Retina (tissue), 1 donor: ENCODE results near the gene MIA2.
"Not testable (repeated sequence)": the region's sequence is repeated elsewhere in the genome, so short reads cannot be mapped to it uniquely, and the experiment has no call there.

Source experiments
- DNase-seq: peaks from one replicate; pipeline ENCODE4 v3.0.0-alpha.2; 2016

Gene MIA2

DNA sequence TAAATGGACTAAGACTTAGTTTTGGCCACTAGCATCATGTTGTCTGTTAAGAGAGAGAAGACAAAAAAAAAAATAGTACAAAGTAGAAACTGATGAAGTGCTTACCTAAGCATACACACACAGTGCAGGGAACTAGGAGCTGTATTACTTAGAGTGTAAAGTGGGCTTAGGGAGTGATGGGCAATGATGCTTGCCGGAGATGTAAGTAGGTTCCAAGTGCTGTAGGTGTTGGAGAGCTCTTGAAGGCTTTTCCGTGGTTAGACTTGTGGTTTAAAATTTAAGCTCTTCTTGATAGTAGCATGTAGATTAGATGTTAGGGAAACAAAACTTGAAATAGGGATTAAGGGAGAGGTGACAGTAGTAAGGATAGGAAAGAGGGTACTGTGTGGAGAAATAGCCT lies 34.7 kb downstream of the MIA2 start:
- DNase-seq: no peak

DNA sequence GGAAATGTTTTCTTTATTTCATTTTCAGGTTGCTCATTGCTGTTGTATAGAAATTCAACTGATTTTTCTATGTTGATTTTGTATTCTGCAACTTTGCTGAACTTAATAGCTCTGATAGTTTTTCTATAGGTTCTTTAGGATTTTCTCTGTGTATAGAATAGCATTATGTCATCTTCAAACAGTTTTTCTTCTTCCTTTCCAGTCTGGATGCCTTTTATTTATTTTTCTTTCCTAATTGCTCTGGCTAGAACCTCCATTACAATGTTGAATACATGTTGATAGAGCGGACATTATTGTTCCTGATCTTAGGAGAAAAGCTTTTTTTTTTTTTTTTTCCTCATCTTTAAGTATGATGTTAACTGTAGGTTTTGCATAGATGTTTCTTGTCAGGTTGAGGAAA lies 39.2 kb downstream of the MIA2 start:
- no peak for DNase-seq

DNA sequence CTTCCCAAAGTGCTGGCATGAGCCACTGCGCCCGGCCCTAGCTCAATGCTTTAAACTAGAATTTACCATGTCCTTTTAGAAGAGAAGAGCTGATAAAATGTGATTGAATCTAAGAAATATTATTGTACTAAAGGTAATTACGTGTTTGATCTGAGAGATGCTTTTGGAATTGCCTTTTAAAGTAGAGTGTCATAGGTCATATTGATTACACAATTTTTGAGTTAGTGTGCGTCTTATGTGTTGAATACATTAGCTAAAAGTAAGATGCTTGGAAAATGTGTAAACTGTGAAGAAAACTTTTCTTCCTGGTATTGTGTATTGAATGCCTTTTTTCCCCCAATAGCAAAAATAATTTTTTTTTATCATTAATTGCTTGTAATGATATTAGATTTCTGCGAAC lies 41.7 kb downstream of the MIA2 start:
- DNase-seq: no peak

DNA sequence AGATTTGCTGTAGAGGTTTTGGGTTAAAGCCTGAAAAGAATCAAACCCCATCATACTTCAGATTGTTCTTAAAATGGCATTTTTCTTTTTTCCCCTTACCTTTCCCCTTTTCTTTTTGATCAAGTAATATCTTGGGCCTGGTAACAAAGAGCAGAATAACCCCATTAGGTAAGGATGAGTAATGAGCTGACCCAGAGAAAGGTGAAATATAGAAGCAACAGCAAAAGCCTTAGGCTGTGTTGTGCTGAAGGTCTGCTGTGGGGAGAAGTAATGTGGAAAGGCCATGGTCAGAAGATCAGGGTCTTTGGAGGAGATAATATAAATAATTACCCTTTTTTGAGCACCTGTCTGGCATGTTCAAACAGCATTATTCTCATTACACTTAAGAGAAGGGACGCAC lies 42.3 kb downstream of the MIA2 start:
- DNase-seq: no peak

DNA sequence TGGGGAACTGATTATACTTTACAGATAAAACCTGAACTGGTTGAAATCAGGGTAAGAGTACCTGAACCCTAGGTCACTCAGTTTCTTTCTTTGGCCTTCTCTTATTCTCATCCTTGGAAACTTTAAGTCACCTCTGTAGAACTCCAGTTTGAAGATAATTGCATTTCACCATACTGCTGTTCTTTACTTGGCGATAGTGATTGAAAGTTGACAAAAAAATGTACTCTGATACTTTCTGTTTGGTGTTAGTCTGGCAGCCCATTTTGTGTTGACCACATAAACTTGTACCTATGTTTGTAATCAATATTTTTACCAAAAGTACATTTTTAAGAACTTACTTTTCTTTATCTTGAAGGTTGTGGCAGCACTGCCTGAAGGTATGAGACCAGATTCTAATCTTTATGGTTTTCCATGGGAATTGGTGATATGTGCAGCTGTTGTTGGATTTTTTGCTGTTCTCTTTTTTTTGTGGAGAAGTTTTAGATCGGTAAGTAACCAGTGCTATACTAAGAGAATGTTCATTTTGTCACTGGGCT lies 42.9 kb downstream of the MIA2 start:
- DNase-seq: no peak

DNA sequence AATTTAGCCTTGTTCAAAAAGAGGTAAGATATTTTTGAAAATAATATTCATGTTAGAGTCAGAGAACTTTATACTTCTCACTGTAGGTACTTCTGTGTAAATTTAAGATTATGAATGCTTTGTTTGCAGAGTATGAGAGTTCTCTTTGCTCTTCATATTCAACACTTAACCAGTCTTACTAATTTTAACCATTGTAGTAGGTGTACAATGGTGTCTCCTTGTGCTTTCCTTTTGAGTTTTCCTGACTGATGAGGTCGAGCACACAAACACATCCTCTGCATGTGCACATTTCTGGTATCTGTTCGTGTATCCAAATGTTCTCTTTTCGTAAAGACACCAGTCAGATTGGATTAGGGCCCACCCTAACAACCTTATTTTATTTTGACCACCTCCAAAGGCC lies 45.8 kb downstream of the MIA2 start:
- DNase-seq: no peak

DNA sequence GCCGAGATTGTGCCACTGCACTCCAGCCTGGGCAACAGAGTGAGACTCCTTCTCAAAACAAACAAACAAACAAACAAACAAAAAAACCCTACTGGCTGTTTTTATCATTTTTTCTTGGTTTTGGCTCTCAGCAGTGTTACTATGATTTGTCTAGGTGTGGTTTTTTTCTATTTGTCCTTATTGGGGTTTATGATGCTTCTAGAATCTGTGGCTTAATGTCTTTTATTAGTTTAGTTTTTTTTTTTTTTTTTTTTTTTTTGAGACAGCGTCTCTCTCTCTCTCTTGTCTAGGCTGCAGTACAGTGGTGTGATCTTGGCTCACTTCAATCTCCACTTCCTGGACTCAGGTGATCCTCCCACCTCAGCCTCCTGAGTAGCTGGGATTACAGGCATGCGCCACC lies 47.0 kb downstream of the MIA2 start:
- DNase-seq: not testable (repeated sequence)

DNA sequence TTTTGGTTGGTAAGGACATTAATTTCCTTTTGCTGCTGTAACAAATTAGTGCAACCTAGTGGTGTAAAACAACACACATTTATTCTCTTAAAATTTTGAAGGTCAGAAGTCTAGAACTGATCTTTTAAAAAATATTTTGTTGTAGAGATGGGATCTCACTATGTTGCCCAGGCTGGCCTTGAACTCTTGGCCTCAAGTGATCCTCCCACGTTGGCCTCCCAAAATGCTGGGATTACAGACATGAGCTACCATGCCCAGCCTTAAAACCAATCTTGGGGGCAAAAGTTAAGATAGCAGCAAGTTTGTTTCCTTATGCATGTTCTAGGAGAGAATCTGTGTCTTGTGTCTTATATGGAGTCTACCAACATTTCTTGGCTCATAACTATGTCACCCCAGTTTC lies 55.8 kb downstream of the MIA2 start:
- DNase-seq: no peak

DNA sequence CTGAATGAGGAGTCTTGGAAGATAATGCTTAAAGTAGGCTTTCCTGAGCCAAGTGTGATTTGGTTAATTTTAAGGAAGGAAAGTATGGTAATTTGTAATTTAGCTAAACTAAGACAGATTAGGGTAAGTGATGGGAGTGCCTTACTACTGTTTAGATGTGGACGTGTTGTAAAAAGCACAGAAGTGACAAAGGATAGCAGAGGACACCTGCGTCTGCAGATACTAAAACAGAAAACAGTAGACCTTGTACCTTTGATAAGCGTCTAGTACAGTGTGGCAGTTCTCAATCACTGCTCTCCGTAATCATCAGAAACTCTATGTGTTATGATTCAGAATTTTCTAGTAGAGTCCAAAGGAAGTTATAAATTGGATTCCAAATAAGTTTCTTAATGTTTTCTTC lies 58.0 kb downstream of the MIA2 start:
- DNase-seq: no peak

DNA sequence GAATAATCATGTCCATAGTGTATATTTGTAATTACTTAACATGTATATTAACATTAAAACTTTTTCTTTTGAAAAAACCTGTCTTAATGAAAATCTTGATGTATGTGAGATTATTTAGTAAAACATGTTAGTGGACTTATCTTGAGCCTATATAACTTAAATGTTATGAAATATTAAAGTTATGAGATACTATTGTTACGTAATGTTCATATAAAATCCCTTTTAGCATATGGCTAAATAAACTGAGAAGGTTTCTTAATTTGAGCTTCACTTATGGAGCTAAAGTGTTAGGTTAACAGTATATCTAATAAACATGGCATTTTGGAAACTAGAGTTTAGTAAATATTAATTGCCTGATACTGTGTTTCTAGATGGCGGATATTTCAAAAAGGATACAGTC lies 59.9 kb downstream of the MIA2 start:
- no peak for DNase-seq

DNA sequence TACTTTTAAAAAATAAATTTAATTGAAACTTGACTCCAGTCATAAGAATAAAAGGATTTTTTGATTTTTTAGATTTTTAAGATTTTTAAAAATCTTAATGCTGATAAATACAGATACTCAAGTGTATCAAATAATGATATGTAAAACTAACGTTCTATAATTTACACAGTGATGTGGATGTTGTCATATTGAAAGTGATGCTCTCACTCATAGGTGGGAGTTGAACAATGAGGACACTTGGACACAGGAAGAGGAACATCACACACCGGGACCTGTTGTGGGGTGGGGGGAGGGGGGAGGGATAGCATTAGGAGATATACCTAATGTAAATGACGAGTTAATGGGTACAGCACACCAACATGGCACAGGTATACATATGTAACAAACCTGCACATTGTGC lies 66.7 kb downstream of the MIA2 start:
- not testable (repeated sequence) for DNase-seq

DNA sequence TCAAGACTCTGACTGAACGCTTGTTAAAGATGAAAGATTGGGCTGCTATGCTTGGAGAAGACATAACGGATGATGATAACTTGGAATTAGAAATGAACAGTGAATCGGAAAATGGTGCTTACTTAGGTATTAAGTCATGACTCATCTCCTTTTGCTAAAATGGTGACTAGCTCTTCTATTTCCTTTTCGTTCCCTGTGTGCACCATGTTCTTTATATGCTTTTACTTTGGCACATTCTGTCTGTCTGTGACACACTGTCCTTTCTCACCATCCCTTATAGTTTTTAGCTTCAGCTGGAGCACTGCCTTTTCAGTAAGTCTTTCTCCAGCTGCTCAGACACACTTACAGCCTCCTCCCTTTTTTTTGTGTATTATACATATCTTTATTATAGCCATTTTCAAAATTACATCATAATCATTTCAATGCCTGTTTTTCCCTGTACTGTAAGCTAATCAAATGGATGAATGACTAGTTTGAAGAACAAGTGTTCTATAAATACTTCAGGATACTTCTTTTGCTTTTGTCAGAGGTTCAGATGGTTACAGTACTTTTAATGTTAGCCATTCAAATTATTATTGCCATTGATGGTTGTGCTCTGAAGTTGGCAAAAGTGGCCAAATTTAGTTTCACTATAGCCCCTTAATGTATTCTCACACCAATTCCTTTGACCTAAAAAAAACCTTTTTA lies 68.6 kb downstream of the MIA2 start:
- no peak for DNase-seq

DNA sequence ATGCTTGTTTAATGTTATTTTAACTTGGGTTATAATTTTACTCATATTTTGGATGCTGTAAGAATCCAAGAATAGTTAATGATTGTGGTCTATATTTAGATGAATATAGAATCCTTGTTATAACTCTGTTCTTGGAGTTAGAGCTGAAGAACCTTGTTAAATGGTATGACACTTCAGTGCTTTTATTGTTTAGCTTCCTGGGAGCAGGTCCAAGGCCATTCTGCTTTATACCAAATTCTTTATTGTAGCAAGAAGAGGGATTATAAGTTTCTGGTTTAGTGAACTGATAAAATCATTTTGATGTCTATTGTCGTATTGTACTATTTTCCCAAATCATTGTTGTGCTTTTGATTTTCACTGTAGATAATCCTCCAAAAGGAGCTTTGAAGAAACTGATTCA lies 69.4 kb downstream of the MIA2 start:
- DNase-seq: no peak

DNA sequence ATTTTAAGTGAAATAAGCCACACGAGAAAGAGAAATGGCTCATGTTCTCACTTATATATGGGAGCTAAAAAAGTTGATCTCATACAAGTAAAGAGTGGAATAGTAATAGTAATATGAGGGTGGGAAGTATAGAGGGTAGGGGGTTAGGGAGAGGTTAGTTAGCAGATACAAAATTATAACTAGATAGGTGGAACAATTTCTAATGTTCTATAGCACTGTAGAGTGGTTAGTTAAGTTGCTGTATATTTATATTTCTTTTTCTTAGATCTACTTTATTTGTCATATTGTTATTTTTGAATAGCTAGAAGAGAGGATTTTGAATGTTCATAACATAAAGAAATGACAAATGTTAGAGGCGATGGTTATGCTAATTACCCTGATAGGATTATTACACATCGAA lies 74.1 kb downstream of the MIA2 start:
- no peak for DNase-seq

DNA sequence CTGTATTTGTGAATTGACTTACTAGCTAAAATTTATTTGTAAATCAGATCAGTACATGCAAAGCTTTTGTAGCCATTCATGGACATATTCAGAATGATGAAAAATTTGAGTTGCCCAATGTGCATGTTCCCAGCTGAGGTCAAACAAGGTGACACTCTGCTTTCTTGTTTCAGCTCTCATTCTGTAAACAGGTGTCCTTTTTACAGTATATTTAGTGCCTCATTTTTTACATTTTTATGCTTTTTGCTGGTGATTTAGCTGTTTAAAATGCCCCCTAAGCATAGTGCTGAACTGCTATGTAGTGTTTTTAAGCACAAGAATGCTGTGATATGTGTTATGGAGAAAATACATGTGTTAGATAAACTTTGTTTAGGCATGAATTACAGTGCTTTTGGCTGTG lies 76.3 kb downstream of the MIA2 start:
- DNase-seq: no peak

DNA sequence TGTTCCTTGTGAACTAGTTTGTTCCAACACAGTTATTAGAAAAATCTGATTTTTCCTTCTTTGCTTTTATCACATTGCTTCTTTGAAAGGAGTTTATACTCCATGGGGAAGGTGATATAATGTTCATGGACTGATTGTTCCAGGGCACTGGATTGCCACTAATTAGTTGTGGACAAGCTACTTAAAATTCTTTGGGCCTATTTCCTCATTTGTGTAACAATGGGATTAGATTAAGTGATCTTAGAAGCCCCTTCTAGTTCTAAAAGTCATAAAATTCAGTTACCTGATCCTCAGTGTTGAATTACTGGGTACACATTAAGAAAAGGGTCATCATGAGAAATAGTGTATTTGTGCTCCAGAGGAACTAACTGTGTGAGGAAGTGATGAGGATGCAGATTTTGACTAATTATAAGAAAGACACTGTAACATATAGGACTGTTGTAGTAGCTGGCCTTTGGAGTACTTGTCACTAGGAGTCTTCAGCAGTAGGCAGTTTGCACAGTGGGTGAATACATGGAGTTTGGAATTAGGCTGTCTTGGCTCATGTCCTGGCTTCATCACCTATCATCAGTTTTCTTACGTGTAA lies 82.2 kb downstream of the MIA2 start:
- DNase-seq: no peak

DNA sequence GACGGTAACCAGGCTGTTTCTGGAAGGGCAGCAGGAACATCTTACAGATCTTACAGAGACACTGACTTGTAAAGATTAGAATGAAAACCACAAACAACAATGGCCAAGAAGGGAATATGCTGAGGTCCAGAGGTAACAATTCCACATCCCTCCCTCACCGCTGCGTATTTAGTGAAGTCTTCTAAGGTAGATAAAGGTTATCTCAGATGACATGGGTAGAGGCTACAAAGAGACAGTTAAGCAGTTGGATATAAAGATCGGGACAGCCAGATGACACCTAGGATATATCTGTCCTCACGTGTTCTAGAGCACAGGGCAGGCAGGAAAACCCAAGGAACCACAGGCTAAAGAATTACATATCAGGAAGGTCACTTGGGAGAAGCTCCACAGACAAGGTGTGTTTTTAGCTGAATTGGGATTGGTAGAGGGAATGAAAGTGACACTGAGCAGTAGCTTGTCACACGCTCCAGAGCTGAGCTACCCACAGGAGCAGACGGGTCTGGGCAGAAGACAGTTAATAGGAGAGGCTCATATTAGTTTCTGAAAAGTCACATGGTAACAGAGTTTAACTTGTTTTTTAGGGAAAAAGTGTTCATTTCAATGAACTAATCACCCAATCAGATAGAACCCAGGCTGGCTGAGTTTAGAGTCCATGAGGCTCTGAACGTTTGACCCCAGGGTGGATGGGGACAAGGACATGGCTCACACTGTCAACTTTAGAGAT lies 83.3 kb downstream of the MIA2 start:
- no peak for DNase-seq

DNA sequence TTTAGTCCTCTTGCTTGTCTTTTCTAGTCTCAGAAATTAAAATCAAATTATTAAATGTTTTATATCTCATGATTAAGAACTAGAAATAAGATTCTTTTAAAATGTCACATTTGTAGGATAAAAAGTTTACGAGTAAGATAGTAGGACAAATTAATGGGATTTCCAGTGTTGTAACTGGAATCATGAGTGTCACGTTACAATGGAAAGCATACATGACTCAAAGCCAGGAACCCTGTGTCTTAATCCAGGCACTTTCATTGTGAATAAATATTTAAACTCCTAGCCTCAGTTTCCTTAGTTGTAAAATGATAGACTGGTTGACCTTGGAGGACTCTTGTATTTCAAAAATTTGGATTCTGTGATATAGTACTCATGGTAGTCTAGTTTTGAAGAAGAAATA lies 84.9 kb downstream of the MIA2 start:
- DNase-seq: no peak

DNA sequence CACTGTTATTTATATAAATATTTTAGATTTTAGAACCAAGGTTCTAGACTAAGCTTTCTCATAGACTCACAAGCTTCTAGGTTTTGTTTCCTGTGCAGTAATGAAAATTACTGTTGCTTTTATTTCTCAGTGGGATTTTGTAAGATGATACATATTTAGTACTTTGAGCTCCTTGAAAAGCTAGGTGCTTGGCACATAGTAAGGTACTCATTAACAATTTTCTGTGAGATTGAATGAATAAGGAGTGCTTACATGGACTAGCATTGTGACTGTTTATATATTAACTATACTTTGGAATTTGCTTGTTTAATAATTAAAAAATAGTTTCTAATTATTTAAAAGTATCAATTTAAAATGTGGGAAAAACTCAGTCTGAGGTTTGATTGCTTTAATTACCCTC lies 85.7 kb downstream of the MIA2 start:
- DNase-seq: no peak

DNA sequence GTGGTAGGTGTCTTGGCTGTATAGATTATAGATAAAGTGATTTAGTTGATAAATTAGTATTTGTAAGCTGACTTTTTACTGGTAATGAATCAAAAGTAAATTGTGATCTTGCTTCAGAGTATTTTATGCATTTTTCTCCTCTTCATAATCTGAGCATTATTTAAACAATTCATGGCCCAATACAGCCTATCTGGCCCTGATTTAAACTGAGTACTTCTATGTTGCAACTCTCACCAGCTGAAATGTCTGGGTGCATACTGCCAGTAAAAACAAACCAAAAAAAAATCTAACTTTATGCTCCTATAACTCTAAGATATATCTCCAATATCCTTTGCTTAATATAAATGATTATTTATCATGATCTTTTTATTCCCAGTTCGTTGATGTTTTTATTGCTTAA lies 86.6 kb downstream of the MIA2 start:
- no peak for DNase-seq

DNA sequence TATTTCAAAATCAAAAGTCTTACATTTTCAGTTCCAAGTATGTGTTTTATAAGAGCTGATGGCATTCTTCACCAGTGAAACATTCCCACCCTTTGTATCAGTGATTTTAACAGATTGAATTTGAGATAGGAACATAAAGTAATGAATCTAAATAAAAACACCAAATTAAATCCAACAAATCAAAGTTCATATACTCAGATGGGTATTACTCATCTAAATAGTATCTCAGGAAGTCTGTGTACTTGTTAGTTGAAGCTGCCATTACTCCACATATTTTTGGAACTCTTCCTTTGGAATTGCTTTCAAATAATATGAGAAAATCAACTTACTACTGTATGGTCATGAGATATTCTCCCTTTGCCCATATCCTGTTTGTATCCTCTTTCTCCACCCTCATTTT lies 89.1 kb downstream of the MIA2 start:
- DNase-seq: no peak

DNA sequence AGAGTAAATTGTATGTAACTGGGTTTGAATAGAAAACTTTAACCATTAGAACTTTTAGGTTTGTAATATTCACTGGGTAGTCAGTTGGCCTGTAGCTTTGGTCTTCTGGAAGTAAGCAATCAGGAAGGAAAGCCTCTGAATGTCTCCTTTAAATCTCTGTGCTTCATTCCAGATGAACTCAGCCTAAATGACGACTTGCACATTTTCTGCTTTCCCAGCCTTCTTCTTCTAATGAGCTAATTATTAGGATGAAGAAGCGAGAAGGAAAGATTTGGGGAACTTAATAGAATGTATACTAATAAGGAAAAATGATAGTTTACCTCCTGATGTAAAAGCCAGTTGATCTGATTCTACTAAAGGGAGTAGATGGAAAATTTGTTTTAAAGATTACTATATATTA lies 90.4 kb downstream of the MIA2 start:
- no peak for DNase-seq

DNA sequence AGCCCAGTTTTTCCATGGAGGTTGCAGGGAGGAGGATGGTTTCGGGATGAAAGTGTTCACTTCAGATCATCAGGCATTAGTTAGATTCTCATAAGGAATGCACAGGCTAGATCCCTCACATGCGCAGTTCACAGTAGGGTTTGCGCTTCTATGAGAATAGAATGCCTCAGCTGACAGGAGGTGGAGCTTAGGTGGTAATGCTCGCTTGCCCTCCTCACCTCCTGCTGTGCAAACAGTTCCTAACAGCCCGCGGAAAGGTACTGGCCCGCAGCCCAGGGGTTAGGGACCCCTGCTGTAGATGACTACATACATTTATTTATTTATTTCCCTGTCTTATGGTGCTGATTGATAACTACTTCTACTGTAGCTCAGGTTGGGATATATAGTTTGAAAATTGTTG lies 105.3 kb downstream of the MIA2 start:
- peak; percentile 36 for DNase-seq

DNA sequence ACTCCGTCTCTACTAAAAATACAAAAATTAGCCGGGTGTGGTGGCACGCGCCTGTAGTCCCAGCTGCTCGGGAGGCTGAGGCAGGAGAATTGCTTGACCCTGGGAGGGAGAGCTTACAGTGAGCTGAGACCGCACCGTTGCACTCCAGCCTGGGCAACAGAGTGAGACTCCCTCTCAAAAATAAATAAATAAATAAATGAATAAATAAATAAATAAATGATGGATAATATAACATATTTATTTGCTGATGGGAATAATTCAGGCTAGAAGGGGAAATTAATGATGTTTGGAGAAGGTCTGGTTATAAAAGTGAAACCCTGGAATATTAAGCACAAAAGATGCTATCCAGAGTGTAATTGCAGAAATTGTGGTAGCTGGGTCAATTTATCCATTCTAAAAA lies 107.4 kb downstream of the MIA2 start:
- not testable (repeated sequence) for DNase-seq
